Measurements from ENCODE around the gene PDGFRB. TPM values are rescaled to one million over a fixed set of nuclear protein-coding genes. Genes with fewer than 3 reads are reported as not detected.

The PDGFRB gene
- total RNA-seq, 4 donors from 2014 or later = 148 to 225 (median 191) TPM

- TF ChIP-seq, protein P1, sequence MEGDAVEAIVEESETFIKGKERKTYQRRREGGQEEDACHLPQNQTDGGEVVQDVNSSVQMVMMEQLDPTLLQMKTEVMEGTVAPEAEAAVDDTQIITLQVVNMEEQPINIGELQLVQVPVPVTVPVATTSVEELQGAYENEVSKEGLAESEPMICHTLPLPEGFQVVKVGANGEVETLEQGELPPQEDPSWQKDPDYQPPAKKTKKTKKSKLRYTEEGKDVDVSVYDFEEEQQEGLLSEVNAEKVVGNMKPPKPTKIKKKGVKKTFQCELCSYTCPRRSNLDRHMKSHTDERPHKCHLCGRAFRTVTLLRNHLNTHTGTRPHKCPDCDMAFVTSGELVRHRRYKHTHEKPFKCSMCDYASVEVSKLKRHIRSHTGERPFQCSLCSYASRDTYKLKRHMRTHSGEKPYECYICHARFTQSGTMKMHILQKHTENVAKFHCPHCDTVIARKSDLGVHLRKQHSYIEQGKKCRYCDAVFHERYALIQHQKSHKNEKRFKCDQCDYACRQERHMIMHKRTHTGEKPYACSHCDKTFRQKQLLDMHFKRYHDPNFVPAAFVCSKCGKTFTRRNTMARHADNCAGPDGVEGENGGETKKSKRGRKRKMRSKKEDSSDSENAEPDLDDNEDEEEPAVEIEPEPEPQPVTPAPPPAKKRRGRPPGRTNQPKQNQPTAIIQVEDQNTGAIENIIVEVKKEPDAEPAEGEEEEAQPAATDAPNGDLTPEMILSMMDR (IDR thresholded peaks at IDR 0.05; ENCODE audit: low read depth) = no peak
Measured at GRCh38 chr5:150123542-150123941, 32.1 kb downstream of the PDGFRB start.

DNA sequence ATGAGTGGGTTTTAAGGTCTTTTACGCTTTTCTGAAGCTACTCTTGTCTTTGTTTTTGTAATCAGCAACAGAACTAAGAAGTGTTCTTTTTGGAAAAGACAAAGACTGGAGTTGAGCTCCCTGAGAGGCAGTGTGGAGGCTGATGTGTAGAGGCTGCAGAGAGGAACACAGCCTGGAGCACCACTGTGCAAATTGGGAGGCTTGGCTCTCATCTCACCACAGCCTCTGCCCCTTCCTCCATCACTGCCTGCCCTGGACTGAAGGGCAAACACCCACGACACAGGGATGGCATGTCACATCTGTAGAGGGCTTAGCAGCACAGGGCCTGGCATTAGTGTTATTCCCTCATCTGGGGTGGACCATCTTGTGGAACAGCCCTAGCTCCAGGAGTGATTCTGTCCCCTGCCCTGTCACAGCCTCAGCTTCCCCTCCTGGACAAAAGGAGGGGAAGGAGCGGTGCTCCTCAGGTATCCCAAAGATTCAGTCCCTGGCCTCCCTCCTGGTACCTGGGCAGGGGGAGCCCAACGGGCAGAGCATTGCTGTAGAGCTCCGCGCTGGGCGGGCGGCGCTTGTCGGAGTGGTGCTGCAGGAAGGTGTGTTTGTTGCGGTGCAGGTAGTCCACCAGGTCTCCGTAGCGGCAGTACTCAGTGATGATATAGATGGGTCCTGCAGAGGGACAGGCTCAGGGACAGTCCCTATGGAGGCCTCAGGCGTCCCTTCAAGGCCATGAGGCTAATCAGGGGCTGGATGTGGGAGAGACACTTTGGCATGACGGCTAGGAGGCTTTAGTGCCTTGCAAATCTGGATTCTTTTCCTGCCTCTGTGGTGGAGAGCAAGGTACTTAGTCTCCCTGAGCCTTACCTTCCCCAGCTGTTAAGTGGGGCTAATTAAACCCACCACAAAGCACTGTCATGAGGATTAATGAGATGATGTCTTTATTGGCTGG, 32.8 kb downstream of the PDGFRB start:
- TF ChIP-seq, protein P1 (IDR thresholded peaks at IDR 0.05; ENCODE audit: low read depth) = no peak

- TF ChIP-seq, protein P1 (IDR thresholded peaks at IDR 0.05; ENCODE audit: low read depth) = no peak
Measured at GRCh38 chr5:150122158-150122510, 33.5 kb downstream of the PDGFRB start.

DNA sequence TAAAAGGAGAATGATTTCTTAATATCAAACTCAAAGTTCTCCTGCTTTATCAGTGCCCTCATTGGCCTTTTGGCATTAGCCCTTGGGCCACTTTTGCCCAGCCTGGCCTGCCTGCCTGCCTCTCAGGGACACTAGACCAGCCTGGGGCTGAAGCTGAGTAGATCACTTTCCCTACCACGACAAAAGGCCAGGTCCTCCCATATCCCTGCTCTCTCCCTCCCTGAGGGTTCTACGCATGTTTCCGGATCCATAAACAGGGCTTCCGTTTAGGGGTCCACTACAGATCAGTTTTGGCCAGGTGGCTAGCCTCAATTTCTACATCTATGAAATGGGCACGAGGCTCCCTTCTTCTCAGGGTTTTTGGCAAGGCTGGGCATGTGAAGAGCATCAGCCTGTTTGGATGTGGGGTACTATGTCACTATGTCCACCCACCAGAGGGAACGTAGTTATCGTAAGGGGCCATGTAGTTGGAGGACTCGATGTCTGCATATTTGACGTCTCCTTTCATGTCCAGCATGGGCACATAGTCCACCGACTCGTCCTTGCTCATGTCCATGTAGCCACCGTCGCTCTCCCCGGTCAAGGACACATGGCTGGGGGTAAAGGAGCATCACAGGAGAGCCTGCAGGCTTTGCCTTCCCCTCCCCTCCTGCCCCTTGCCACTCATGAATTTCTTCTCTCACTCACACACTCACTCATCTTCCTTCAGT, 34.0 kb downstream of the PDGFRB start:
- TF ChIP-seq, protein P1 (IDR thresholded peaks at IDR 0.05; ENCODE audit: low read depth) = no peak

DNA sequence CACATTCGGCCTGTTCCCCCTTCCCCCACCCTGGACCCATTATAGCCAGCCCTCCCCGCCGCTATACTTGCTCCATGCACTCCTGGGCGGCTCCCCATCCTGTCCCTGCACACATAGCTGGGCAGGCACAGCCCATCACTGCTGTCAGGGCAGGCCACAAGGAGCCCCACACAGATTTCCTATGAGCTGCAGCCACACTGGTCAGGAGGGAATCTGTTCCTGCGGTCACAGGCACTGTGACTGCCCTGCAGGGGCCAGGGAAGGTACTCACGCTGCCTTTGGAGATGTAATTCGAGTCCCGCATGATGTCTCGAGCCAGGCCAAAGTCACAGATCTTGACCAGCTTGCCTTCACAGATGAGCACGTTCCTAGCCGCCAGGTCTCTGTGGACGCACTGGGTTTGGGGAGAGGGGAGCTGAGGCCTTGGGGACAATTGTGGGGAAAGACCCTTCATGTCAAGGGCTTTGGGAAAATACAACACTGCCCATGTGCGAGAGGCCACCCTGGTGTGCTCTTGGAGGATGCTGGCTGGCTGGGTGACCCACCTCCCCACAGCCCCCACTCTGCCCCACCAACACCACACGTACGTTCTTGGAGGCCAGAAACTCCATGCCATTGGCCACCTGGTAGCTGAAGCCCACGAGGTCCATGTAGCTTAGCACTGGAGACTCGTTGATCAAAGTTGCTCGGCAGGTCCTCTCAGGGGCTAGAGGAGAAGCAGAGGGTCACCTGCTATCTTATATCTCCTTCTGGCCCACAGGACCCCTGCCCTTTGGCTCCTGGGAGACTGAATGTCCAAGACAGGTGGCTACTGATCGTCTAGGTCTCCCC, 34.8 kb downstream of the PDGFRB start:
- TF ChIP-seq, protein P1 (IDR thresholded peaks at IDR 0.05; ENCODE audit: low read depth) = no peak

DNA sequence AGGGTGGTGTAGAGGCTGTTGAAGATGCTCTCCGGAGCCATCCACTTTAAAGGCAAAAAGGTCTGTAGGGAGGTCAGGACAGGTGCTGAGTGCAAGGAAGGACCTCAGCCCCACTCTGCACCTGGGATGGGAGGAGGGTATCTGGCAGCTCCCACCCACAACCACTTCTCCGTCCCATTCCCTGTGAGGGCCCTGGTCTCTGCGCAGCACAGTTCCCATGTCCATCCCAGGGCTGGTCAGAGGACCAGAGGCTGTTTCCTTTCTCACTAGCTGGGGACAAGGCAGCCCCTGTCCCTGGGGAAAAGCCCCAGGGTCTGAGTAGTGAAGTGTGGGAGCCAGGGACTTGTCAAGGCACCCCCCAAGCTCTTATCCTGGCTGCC, 35.6 kb downstream of the PDGFRB start:
- TF ChIP-seq, protein P1 (IDR thresholded peaks at IDR 0.05; ENCODE audit: low read depth) = no peak

Data from subcutaneous adipose tissue (tissue), 4 donors.